A549 (cell line): Measurements from ENCODE around the gene MID1IP1.

ENCODE experiments used
- BHLHE40 ChIP-seq: IDR thresholded peaks from 2 replicates; pipeline ENCODE4 v1.6.1; 2012; ENCODE audit warnings: low read depth, low read length, inconsistent platforms
- CBX2 ChIP-seq: fragments of 200-600 bp; sonication (generic); IDR thresholded peaks from 2 replicates; pipeline ENCODE4 v1.6.1; 2016; ENCODE audit warnings: low read depth, mild to moderate bottlenecking, borderline replicate concordance
- CBX8 ChIP-seq: fragments of 200-600 bp; sonication (generic); IDR thresholded peaks from 2 replicates; pipeline ENCODE4 v1.6.1; 2016
- CTCF ChIP-seq: fragments of >200 bp; sonication (Bioruptor Twin); formaldehyde crosslinking; IDR thresholded peaks from 3 replicates; pipeline ENCODE4 v1.5.1; 2016
- HMGXB4 ChIP-seq: fragments of 250-450 bp; sonication (Bioruptor Pico); IDR thresholded peaks from 2 replicates; pipeline ENCODE4 v1.5.0; 2021; ENCODE audit warnings: mild to moderate bottlenecking, moderate library complexity, borderline replicate concordance
- POLR2A ChIP-seq: IDR thresholded peaks from 2 replicates; pipeline ENCODE4 v1.6.1; 2012; ENCODE audit warnings: mild to moderate bottlenecking, low read length
- RCOR1 ChIP-seq: fragments of 150-350 bp; IDR thresholded peaks from 2 replicates; pipeline ENCODE4 v1.6.1; 2014; ENCODE audit warnings: antibody characterized with exemption, low read length, low read depth
- REST ChIP-seq: fragments of 200-600 bp; sonication (generic); IDR thresholded peaks from 2 replicates; pipeline ENCODE4 v1.6.1; 2016; ENCODE audit warnings: antibody characterized with exemption, mild to moderate bottlenecking, moderate library complexity
- USF2 ChIP-seq: fragments of 450-650 bp; IDR thresholded peaks from 2 replicates; pipeline ENCODE4 v1.6.1; 2014; ENCODE audit warnings: antibody characterized with exemption
- ZNF302 ChIP-seq: fragments of 250-450 bp; sonication (Bioruptor Pico); IDR thresholded peaks from 2 replicates; pipeline ENCODE4 v1.9.0; 2021; ENCODE audit warnings: inconsistent platforms, mild to moderate bottlenecking, moderate library complexity

GRCh38 chrX:38850807-38851544, 49.7 kb downstream of the MID1IP1 start:
- TF ChIP-seq RCOR1 (no peak), BHLHE40 (no peak), POLR2A (no peak), REST (no peak), CTCF (no peak), ZNF302 (no peak), HMGXB4 (CRISPR knock-in tag) (no peak), CBX2 (no peak), USF2 (no peak), CBX8 (no peak)
